Tracheal epithelial cell (primary cell): ENCODE measurements around the gene GNB1L. TPM values are rescaled to one million over a fixed set of nuclear protein-coding genes. Genes with fewer than 3 reads are reported as not detected.

Experiments used
- total RNA-seq: library from RNA; depleted of rRNA; stranded (reverse); fragments of >200 nt; gene quantifications from 2 replicates; pipeline ENCODE4 v1.2.1, GENCODE V29; 2014

The GNB1L gene, protein sequence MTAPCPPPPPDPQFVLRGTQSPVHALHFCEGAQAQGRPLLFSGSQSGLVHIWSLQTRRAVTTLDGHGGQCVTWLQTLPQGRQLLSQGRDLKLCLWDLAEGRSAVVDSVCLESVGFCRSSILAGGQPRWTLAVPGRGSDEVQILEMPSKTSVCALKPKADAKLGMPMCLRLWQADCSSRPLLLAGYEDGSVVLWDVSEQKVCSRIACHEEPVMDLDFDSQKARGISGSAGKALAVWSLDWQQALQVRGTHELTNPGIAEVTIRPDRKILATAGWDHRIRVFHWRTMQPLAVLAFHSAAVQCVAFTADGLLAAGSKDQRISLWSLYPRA
- 6.7 and 14.3 TPM in 2 replicates for total RNA-seq

DNA sequence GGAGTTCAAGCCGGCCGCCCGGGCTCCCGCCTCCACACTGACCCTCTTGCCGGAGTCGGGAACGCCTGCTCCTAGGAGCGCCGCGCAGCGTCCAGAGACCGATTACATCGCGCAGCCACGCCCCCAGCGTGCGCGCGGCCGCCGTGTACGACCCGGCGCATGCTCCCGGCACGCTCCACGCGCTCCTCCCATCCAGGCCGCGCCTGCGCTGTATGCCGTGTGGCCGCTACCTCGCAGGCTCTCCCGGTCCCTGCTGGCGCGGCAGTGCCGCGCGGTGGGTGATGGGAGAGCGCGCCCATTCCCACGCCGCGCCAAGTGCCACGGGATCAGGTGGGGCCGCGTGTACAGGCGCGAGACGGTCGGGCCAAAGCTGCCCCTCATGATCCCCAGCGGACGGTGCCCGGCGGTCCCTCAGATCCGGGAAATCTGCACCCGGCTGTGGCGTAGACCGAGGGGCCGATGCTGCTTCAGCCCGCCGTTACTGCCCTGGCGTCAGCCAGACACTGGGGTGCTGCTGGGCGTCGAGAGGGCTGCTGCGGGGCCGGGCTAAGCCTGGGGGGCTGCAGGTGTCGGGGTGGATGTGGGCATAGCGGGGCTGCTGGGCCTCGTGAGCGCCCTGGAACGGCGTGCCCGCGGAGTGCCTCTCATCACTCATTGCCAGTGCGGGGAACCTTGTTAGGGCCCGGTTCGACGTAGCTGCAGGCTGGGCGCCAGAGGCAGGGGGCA lies at the start of gene GNB1L, which contains the start of gene RTL10:
TSS of gene GNB1L (minus strand) at position 97 of the 726 bp plus-strand sequence. CDS start 33,519 bp downstream, outside the sequence.
TSS of gene RTL10 (minus strand) at position 97 of the 726 bp plus-strand sequence. CDS start 2,613 bp downstream, outside the sequence.

DNA sequence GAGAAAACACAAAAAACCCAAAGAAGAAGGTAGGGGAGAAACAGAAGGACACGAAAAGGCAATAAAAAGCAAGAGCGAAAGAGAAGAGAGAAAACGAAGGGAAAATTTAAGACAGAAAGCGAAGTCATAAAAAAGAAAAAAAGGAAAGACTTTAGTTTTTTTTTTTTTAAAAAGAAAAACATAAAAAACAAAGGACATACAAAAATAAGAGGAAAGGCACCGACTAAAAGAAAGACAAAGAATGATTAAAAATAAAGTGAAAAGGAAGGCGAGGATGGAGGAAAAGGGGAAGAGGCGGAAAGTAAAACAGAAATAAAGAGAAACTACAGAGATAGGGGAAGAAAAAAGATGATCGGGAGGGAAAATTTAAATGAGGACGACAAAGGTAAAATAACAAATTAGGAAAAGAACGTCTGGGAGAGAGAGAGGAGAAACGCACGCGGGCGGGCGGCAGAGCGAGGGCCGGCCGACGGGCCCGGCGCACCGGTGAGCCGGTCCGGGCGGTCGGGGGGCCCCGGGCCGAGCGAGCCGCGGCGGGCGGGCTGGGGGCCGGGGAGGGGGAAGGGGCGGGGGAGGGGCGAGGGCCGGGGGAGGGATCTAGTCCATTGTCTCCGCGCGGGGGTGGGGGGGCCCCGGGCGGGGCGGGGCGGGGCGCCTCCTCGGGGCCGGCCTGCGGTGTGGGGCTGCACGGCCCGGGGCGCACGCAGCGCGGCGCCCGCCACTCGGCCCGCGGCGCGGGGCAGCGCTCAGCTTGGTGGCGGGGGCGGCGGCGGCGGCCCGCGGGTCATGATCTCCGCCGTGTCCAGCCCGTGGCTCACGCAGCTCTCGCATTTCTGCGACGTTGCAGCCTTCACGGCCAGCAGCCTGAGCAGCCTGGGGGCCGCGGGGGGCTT lies 94.4 kb downstream of the GNB1L start, which contains the start of gene TBX1:
TSS of gene TBX1 (plus strand) at position 721 of the 893 bp plus-strand sequence. CDS start at position 787, 66 bp downstream.

Other genes starting within 250 kb of the GNB1L start
- 4.7 and 26.5 TPM in 2 replicates for gene SEPTIN5, start 140.4 kb downstream of the GNB1L start, total RNA-seq
- under 0.01 and 3.1 TPM in 2 replicates for gene GP1BB, start 131.3 kb downstream of the GNB1L start, total RNA-seq
- gene TBX1, start 94.1 kb downstream of the GNB1L start, total RNA-seq: 10.1 and 13.4 TPM in 2 replicates
- gene RTL10, start within 50 bp of the GNB1L start, total RNA-seq: 10.1 and 13.6 TPM in 2 replicates
- 266 and 283 TPM in 2 replicates for gene COMT, start 86.9 kb upstream of the GNB1L start, total RNA-seq
- 9.0 and 10.6 TPM in 2 replicates for gene TXNRD2, start 86.9 kb upstream of the GNB1L start, total RNA-seq
- 7.9 and 27.5 TPM in 2 replicates for gene ARVCF, start 161.9 kb upstream of the GNB1L start, total RNA-seq
- gene TANGO2, start 166.2 kb upstream of the GNB1L start, total RNA-seq: 23.2 and 36.9 TPM in 2 replicates
- 18.5 and 21.0 TPM in 2 replicates for gene DGCR8, start 225.4 kb upstream of the GNB1L start, total RNA-seq